GM19468 (cell line): ENCODE data around the gene NKAIN4.
"Not testable (repeated sequence)": the region's sequence is repeated elsewhere in the genome, so short reads cannot be mapped to it uniquely, and the experiment has no call there.

Experiments
- ATAC-seq: cut with Tn5 transposase; IDR thresholded peaks from one replicate; pipeline ENCODE4 v1.9.1; 2021; ENCODE audit warnings: mild to moderate bottlenecking, moderate library complexity, moderate number of reproducible peaks; ENCODE audit not compliant: unreplicated experiment; ENCODE audit errors: extremely low read depth

The NKAIN4 gene

GRCh38 chr20:63223121-63223825 is 31.0 kb downstream of the NKAIN4 start:
- ATAC-seq: no peak

DNA sequence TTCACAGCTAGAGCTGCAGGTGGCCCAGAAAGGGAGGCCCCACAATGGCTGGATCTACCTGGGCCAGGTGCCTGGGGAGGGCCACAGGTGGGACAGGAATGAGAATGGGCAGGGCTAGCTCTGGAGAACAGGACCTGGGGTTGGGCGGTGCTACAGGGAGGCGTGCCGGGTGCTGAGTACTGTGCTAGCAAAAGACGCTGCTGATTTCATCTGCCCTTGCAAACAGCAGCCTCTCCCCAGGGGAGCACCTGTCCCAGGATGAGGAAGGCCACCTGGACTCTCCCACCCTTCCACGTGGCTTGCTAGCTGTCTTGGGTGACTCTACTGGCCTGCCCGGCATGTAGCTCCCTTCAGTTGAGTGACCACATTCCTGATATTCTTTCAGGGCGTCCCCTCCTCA is 31.7 kb downstream of the NKAIN4 start:
- ATAC-seq: no peak

DNA sequence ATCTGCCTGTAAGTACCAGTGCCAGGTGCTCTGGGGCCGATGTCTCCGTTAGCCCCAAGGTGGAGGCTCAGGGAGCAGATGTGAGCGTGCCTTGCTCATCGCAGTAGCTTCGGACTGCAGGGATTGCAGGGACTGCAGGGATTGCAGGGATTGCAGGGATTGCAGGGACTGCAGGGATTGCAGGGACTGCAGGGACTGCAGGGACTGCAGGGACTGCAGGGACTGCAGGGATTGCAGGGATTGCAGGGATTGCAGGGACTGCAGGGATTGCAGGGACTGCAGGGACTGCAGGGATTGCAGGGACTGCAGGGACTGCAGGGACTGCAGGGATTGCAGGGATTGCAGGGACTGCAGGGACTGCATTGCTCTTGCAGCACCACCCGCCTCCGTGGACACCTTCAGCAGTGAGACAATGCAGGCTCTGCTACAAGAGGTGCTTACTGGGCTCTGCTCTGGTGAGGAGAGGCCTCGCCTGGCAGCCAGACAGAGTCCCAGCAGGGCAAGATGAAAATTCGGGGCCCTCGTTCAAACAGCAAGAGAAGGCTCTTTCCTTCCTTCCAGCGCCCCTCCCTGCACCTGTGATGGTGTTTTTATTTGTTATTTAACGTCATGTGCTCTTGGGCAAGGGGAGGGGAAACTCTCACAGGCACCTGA is 32.7 kb downstream of the NKAIN4 start:
- not testable (repeated sequence) for ATAC-seq

DNA sequence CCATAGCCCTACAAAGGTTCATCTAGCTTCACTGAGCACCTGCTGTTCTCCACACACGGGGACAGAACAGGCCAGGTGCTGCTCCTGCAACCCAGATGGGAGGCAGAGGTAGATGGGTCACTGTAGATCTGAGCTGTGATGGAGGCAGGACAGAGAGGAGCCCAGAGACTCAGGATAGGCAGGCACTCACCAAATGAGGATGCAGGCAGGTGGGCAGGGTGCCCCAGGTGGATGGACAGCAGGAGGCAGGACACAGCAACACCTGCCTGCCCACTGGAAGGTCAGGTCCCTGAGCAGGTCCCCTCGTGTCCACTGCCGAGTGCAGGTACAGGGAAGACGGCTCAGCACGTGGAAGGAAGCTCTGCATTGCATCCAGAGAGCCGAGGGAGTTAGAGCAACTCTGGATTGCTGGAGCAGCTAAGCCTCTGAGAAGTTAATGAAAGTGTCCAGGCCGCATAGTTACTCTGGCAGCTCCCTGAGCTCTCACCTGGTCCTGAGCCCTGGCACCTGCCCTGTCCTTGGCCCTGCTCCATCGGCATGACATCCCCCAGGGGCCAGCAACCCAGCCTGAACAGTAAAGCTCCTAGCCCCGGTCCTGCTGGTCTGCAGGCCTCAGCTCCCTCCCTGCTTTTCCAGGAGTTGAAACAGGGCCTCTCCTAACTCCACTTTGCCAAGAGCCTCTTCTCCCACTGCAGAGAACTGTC is 33.4 kb downstream of the NKAIN4 start:
- no peak for ATAC-seq

- no peak for ATAC-seq
These were observed 34.3 kb downstream of the NKAIN4 start for GRCh38 chr20:63219866-63220521.

GRCh38 chr20:63219447-63219821 is 34.8 kb downstream of the NKAIN4 start:
- no peak for ATAC-seq

- ATAC-seq: no peak
These were observed 35.4 kb downstream of the NKAIN4 start for GRCh38 chr20:63218701-63219446.

DNA sequence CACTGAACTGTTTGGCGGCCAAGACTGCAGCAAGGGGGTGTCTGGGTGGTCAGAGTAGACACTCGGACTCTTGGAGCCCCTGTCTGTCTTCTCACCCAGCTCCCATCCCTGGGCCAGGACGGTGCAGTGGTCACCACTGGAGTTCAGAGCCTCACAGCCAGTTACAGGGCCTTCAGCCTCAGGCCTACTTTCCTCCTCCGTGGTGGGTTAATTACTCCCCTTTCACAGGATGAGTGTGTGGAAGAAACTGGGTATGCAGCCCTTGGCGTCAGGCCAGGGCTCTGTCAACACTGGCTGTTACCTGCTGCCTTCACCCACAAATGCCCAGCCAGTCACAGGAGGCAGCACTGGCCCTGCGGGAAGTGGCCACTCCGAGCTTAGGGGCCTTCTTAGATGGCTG is 36.6 kb downstream of the NKAIN4 start:
- ATAC-seq: no peak

- no peak for ATAC-seq
These were observed 37.3 kb downstream of the NKAIN4 start for GRCh38 chr20:63216849-63217471.

DNA sequence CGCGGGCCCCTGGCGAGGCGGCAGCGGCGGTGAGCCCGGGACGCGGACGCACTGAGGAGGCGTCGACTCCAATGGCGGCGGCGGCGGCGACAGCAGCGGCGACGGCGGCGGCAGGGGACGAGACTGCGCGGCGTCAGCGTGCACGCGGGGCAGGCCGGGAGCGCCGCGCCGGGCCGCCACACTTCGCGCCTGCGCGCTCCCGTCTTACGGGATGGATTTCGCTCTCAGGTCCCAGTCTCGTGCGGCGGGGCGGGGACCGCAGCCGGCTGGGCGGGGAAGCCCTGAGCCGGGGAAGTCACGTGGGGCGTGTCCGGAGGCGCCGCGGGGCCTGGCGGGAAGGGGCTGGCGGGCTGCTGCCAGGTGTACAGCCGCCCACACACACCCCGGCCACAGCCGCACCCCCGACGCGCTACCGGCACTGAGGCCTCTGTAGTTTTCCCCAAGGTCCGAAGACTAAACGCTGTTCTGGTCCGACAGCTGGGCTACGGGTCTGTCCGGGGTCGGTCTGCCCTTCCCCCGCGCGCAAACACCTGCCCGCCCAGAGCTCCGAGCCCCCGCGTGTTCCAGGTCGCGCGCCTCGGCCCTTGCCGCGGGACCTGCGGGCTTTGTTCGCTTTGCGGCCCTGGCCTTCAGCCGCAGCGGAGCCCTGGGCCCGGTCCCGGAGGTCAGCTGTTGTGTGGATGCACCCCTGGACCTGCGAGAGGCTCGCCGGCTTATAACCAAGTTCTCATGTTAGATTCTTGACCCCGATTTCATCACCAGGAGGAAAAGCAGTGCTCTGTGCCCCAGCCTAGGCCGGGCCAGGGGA is 38.0 kb downstream of the NKAIN4 start, which contains the start of gene YTHDF1:
YTHDF1 (minus strand) TSS at position 91 of the 808 bp plus-strand sequence. CDS start 239 bp downstream, outside the sequence.
- ATAC-seq: peak; percentile 75

DNA sequence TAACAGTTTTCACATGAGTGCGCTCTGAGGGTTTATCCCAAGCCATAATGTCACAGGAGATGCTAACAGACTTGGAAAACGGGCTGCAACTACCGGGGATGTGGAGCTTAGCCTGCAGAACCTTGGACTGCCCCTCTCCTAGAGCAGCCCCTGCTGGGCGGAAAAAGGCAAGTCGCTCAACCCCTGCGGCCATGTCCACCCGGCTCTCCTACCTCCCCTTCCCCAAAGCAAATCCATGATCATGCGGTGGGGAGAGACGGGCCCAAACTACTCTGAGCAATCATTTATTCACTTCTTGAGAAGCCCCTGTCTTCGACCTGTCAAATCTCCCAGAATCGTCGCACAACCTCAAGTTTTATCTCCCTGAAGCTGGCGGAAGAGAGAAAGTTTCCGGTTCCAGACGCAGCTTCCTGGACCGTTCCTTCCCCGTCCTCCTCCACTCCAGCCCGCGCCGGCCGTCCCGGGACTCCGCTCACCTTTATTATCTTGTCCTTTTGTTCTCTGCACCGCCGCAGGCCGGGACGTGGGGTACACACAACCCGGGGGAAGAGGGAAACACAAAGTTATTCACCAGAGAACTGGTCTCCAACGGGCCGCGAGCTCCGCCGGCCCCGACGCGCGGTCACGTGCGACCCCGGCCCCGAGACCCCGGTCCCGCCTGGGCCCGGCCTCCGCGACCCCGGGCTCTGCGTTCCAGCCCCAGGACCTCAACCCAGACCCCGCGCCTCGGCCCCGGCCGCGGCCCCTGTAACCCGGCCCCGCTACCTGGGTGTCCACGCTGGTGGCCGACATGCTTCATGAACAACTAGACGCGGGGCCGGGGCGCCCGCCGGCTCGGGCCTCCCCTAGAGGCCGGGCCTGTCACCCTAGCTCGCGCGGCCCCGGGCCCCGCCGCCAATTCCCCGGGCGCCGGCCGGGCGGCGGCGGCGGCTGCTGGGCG is 38.9 kb downstream of the NKAIN4 start:
- ATAC-seq: no peak

DNA sequence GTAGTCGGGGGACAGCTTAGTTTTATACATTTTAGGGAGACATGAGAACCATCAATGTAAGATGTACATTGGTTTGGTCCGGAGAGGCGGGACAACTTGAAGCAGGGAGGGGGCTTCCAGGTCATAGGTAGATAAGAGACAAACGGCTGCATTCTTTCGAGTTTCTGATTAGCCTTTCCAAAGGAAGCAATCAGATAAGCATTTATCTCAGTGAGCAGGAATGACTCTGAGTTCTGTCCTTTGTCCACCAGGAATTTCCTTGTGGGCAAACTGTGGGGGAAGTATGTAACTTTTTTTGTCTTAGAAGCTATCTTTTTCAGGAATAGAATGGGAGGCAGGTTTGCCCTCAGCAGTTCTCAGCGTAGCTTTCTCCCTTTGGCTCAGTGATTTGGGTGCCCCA is 39.7 kb downstream of the NKAIN4 start:
- no peak for ATAC-seq

DNA sequence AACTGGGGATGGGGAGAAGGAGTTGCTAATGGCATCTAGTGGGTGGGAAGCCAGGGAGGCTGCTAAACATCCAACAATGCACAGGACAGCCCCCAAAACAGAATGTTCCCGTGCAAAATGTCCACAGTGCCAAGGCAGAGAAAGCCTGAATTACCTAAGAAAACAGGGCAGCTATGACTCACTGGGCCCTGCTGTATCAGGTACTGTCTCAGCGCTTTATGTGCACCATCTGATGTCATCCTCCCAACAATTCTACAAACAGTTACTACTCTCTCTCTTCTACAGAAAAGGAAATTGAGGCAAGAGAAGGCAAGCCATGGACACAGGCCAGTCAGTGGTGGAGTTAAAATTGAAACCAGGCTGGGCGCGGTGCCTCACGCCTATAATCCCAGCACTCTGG is 41.5 kb downstream of the NKAIN4 start:
- ATAC-seq: no peak

GRCh38 chr20:63212393-63212730 is 41.9 kb downstream of the NKAIN4 start:
- no peak for ATAC-seq

DNA sequence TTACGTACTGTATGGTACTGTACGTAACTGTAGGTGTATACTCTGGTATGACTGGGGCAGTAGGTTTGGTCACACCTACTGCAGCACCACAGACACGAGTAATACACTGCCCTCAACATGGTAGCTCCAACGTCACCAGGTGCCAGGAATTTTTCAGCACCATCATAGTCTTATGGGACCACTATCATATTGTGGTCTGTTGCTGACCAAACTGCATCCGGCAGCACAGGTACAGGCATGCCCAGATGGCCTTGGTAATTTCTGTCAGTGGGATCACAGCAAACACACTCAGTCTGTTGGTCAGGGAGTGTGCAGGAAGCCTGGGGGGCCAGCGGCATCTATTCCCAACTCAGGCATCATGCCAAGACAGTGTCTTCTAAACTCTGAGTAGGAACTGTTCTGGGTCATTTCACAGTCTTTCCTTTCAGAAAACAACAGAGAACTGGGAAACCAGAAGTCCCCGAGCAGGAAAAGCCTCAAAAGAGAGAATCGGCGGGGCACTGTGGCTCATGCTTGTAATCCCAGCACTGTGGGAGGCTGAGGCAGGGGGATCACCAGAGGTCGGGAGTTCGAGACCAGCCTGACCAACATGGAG is 44.2 kb downstream of the NKAIN4 start:
- no peak for ATAC-seq

DNA sequence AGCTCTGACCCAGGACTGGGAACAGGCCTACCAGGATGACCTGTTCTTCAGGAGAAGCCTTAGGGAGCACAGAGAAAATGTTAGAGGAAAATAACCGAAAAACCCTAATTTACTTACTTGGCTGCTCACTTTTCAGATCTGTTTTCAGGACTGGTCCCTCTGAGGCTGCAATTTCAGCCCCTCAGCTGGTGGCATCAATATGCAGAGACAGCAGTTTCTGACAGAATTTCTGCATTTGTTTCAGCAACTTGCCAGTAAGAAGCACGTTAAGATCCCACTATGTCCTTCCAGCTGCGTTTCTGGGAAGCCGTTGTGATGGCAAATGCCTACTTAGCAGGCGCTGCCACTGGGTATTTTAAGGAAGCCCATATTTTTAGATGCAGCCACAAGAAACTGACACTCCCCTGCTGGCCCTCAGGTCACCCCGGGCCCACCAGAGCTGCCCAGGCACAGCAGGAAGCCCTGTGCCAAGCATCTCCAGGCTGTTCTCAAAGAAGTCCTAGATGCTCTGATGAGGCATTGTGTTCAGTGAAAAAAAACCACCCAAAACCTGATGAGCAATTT is 45.8 kb downstream of the NKAIN4 start:
- no peak for ATAC-seq

- no peak for ATAC-seq
These were observed 47.4 kb downstream of the NKAIN4 start for GRCh38 chr20:63206878-63207277.
